HG03457 (cell line): Measurements from ENCODE around the gene ENTREP3.
"Not testable (repeated sequence)": the region's sequence is repeated elsewhere in the genome, so short reads cannot be mapped to it uniquely, and the experiment has no call there.

Experiments used
- ATAC-seq: cut with Tn5 transposase; IDR thresholded peaks from one replicate; pipeline ENCODE4 v1.9.1; 2021; ENCODE audit warnings: moderate number of reproducible peaks; ENCODE audit not compliant: unreplicated experiment

Gene ENTREP3

DNA sequence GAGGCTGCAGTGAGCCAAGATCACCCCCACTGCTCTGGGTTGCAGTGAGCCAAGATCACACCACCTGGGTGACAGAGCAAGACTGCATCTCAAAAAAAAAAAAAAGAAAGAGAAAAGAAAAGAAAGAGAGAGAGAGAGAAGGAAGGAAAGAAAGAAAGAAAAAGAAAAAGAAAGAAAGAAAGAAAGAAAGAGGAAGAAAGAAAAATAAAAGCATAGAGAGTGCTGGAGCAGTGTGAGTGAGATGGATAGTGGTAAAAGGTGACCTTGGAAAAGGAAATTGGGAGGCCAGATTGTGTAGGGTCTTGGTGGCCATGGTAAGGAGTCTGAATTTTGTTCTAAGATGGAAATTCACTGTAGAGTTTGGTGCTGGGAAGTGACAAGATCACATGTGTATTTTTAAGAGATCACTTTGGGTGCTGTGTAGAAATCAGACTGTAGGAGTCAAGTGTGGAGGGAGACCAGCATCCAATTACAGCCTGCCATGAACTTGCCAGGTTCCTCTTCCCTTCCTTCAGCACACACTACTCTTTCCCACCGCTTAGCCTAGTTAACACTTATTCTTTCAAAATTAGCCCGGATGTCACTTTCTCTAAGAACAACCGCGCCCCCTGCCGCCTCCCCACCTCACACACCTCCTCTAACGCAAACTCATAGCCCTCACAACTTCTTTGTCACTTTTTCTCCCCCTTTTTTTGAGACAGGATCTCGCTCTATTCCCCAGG is 28.9 kb downstream of the ENTREP3 start:
- ATAC-seq: no peak

DNA sequence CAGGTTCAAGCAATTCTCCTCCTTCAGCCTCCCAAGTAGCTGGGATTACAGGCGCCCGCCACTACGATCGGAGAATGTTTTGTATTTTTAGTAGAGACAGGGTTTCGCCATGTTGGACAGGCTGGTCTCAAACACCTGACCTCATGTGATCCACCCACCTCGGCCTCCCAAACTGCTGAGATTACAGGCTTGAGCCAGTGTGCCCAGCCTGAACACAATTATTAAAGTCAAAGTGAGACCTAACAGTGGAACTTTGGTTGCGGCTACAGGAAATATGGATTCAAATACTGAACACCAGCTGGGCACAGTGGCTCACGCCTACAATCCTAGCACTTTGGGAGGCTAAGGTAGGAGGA is 29.9 kb downstream of the ENTREP3 start:
- not testable (repeated sequence) for ATAC-seq

DNA sequence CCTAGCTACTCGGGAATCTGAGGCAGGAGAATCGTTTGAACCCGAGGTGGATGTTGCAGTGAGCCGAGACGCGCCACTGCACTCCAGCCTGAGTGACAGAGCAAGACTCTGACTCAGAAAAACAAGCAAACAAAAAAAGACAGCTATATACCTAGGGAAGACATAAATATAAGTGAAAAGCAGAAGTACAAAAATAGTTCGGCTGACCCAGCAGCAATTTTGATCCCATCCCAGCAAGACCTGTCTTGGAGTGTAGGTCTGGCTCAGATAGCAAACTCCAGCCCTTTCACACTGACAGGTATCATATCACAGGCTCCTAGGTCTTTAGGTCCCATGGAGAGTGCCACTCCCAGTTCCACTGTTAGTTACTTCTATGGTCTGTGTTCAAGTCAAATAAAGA is 32.2 kb downstream of the ENTREP3 start:
- no peak for ATAC-seq

DNA sequence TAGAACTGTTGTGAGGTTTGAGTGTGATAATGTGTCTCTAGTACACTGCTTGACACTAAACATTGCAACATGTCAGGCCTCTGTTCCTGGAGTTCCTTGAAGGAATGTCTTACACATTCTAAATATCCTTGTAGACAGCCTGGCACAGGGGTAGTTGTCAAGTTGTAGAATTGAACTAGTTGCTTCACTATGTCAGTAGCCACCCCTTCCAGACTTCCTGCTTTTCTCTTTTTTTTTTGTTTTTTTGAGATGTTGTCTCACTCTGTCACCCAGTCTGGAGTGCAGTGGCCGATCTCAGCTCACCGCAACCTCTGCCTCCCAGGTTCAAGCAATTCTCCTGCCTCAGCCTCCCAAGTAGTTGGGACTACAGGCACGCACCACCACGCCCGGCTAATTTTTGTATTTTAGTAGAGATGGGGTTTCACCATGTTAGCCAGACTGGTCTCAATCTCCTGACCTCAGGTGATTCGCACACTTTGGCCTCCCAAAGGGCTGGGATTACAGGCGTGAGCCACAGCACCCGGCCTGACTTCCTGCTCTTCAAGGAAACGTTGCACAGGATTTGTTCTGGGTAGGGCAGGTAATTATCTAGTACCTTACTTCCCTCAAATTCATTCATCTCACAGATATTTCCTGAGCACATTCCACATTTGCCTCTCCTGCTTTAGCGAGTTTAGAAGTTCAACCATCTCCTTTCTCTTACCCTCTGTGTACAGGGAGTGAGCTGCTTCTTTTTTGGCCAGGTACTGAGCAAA is 34.9 kb downstream of the ENTREP3 start:
- not testable (repeated sequence) for ATAC-seq

DNA sequence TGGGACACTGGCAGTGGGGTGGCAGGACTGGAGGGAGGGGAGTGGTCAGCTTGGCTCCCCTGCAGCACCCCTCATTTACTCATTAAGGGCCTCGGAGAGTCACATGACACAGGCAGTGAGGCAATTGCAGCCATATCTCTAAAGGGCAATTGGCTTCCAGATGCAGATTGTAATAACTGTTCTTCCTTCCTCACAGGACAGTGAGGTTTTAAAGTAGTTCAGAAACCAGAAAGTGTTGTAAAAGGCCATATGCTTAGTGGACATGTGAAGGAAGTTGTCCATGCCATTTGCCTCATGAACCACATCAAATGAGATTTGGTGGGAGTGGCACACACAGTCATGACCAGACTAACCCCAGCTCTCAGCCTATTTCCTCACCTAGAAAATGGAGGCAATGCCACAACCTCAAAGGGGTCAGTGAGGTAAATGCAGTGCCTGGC is 35.7 kb downstream of the ENTREP3 start:
- ATAC-seq: no peak

DNA sequence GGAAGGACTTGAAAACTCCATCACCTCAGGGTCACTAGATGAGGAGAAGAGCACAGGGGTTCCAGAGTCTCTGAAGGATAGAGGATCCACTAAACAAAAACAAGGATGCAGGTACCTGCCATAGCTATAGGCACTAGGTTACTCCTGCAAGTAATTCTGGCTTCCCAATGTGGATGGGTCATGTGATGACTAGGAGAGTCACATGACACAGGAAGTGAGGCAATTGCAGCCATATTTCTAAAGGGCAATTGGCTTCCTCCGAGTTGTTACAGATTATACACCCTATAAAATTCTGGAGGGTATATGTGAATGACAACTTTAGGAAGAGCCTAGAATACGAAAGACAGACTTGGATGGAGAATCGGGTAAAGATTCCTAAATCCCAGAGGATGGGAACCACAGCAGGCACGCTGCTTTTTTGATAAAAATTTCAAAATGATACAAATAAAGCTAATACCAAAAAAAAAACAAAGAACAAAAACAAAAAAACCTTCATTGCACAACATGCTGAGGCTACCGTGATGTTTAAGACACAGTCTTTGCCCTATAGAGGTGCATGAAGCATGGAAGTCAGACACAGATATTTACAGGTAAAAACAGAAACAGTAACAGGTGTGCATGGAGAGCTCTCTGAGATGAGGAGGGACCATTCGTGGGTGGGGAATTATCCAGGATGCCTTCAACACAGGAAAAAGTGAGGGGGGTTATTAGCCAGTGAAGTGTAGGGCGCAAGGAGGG is 36.3 kb downstream of the ENTREP3 start:
- ATAC-seq: no peak

DNA sequence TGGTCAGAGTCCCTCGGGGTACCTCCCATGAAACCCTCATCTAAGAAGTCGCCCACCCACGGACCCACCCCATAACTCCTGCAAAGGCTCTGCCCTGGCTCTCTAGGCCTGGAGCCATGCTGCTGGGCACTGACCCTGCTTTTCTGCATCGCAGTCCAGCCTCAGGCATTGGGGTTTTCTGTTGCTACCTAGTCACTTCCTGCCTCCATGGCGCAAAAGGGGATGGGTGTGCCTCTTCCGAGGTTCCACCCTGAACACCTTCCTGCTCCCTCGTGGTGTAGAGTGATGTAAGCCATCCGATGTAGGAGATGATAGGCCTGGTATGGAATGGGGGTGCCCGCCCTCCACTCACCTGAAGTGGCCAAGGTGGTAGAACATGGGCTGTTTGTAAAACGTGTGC is 40.6 kb downstream of the ENTREP3 start:
- not testable (repeated sequence) for ATAC-seq

DNA sequence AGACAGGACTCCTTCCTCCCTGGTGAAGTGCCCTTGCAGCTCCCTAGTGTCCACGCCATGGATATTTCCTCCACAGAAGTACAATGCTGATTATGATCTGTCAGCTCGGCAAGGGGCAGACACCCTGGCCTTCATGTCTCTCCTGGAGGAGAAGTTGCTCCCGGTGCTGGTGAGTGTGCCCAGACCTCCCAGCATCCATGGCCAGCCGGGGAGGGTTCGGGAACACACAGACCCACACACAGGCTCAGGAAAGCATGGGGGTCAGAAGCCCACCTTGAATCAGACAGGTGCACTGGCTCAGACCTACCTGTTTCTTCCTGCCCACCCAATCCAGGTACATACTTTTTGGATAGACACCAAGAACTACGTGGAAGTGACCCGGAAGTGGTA is 43.2 kb downstream of the ENTREP3 start:
- not testable (repeated sequence) for ATAC-seq

DNA sequence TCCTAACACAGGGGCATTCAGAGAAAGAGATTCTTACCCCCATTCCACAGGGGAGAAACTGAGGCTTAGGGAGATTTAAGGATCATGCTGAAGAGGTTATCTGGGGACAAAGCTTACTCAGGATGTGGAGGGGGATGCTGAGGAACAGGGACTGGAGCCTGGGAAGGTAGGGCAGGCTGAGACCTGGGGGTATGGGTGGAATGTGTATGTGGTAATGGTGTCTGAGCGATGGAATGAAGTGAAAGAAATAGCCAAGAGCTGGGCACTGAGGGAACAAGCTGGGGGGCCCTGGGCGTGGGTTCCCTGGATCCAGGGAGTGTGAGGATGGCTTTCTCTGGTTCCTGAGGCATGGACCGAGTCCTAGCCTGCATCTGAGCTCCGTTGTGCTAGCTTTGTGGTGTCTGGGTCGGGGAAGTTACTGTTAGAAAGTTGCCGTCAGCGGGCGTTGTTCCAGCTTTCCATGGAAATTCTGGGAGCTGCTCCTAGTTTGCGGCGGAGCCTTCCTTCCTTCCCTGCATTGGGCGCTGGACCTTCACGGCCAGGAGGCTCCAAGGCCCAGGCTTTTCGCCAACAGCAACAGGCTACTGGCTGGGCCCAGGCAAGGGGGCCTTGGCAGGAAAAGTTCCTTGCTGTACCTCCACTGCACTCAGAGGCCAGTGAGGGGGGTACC is 43.8 kb downstream of the ENTREP3 start:
- not testable (repeated sequence) for ATAC-seq

DNA sequence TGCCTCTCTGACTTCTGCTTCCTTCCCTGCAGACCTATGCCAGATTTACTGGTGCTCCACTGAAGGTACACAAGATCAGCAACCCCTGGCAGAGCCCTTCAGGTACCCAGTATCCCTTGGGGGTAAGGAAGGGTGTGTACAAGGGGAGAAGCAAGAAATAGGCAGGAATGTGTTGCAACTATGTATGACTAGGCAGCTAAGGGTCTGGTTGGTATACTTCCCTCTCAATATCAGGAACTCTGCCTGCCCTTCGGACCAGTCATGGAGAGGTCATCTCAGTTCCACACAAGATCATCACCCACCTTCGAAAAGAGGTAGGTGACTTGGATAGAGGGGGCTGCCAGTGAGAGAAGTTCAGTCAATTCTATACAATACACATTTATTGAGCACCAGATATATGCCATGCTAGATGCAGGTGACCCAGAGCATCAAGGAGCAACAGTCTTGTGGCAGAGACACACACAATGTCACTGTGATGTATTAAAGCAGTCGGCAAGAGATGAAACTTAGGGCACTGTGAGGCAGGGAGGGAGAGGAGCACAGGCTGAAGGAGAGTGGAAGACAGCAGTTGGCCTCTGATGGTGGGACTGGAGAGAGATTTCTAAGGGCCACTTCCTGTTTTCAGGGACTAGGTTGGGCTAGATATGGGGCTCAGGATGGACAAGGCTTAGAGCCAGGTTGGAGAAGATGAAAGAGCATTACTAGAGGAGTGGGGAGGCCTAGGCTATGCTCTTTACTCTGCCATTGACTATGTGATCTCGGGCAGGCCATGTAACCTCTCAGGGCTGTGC is 44.8 kb downstream of the ENTREP3 start:
- ATAC-seq: no peak

DNA sequence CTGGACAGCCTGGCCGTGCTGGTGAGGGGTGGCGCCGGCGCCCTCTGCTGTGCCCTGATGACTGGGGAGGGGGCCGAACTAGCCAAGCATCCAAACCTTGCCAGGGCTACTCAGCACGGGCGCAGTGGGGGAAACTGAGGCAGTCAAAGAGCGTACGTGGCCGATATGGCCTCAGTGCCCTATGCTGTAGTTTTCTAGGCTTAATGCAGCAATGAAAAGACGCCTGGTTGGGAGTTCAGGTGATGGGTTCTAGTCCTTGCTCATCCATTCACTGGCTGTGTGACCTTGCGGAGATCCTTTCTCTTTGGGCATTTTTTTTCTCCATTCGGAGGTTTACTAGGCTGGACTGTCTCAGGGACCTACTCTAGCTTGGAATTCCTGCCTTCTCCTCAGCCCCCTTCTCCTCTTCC is 46.0 kb downstream of the ENTREP3 start:
- ATAC-seq: no peak

DNA sequence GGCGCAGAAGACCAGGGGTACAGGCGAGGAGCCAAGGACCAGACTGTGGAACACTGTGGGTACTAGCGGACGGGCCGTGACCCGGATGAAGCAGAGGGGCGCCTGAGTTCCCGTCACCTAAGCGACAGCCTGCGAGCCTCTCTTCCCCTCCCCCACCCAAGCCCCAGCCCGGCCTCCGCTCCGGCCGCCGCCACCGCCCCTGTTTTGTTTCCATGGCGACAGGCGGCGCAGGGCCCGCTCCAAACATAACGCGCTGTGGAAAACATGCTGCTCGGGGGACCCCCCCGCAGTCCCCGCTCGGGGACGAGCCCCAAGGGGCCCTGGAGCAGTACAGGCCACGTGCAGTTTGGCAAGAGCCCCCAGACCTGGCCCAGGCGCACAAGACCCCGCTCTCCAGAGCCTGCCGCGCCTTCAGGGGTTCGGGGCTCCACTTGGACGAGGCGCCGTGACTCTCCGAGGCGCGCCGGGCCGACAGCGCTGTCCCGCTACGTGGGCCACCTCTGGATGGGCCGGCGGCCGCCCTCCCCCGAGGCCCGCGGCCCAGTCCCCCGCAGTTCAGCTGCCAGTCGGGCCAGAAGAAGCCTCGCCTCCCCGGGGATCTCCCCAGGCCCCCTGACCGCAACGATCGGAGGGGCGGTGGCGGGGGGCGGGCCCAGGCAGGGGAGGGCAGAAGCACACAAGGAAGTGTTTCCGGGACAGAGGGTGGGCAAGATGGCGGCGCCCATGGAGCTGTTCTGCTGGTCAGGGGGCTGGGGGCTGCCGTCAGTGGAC is 46.6 kb downstream of the ENTREP3 start, which contains the start of gene MTX1:
Gene MTX1, plus strand, starts transcription at position 155 of the 771 bp plus-strand sequence. Its CDS starts 110 bp downstream, at position 265.
- peak; percentile 38 for ATAC-seq

DNA sequence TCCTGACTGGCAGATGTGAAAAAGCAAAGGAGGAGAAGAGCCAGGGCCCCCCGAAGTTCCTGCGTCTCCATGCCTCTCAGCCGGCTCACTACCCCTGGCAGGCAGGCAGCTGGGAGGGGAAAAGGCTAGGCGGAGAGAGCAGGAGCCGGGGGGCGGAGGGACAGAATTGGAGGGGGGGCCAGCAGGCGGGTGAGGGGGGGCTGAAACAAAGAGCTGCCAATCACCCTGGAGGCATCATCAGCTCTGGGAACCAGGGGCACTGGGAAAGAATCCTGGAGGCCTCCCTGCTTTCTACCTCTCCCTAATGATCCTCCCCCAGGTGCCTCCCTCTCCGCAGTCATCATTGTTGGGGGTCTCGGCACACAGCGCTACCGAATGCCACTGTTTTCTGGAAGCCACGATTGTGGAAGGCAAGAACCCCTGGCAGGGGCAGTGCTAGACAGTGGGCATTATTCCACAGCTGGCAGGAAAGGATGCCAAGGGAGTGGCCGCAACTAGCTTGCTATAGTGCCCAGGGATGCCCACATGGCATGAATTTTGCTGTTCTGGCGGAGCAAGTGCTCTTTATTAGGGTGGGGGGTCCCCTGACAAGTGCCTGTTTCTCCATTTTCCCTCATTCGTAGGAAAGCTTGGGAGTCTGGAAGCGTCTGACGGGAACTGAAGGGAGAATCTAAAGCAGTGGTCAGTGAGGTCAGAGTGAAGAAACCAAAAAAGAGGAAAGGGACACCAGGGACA is 47.3 kb downstream of the ENTREP3 start, which contains the start of gene THBS3:
Gene THBS3, minus strand, starts transcription at position 92 of the 735 bp plus-strand sequence. Its CDS starts 21 bp downstream, at position 71.
- ATAC-seq: no peak

DNA sequence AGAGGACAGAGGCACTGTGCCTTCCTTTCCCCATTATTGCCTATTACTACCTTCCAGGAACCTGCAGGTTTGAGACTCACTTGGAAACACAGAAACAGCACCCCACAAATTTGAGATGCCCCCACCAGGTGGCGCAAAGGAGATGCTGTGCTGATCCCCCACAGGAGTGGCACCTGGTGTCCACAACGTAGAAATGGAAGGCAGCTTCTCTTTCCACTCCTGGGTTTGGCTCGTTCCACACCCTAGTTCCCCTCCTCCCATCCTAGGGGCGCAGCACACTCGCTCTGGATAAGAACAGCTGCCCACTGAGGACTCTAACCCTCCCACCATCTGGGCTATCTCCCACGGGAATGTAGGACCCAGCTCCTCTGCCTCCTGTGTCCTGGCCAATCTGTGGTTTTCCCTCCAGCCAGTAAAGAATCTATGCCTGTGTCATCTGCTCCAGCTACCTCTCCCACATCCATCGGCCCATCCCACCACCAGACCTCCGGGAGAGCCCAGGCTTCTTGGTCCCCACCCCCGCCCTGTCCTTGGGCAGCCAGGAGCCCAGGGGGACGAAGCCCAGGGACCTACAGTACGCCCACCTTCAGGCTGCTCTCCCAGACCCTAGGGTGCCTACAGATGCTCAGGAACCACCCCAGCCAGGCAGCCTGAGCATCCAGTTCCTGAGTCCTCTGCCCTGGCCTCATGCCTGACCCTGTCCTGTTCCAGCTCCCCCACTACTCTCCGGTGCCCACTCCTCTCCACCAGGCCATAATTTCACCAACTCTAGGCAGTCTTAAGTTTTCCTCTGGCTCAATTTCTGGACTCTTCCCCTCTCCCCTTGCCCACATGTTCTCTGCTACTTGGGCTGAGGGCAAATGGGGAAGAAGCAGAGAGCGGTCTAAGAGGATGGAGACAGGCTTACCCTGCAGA is 48.1 kb downstream of the ENTREP3 start:
- ATAC-seq: no peak

DNA sequence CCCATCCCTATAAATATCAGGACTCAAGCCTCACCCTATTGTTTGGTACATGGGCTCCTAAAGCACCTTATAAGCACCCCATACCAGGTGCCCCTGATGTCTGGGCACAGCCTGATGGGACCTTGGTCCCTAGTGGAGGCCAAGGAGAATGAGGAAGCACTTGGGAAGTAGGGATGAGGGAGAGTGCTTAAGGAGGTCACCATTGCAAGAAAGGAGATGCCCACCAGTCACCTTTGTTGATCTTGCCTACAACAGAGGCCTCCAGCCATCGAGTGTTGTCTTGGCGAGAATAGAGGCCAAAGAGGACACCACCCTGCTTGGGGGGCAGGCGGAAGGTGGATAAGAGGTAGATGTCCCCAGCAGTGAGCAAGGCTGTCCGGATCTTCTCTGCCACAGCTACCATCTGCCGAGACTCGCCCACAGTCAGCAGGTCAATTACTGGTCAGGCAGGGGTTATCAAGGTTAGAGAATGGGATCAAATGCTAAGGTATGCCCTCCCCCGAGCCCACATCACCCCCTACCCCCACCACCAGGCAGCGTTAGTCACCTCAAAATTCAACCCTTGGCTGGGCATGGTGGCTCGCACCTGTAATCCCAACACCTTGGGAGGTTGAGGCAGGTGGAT is 49.2 kb downstream of the ENTREP3 start:
- ATAC-seq: no peak

DNA sequence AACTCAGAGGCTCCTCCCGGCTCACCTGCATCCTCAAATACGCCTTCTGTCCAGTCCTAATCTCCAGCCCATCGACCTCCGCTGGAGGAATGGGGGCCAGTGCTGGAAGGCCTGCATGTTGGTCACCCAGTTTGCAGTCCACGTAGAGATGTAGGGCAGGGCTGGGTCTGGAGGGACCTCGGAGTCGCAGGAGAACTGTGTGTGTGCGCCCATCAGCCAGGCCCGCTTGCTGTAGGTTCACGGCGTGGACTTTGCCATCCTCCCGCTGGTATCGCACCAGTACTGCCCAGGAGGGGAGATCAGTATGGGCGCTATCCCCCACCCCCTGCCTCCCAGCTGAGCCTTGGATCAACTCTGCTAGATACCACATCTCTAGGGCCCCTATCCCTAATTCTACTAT is 50.2 kb downstream of the ENTREP3 start:
- ATAC-seq: no peak
